Panc1 (cell line): ENCODE measurements around the gene RHBDF2. TPM values are rescaled to one million over a fixed set of nuclear protein-coding genes. Genes with fewer than 3 reads are reported as not detected.

ENCODE experiments used
- ATAC-seq: fragments of 200-7000 bp; cut with Tn5 transposase; 2 replicates; pipeline ENCODE4 v1.9.1; 2020; ENCODE audit warnings: mild to moderate bottlenecking, moderate library complexity
- BruUV-seq: library from RNA; stranded (reverse); fragments of 400-500 nt; replicated peaks from 2 replicates; lab custom pipeline; 2021; lab: Mats Ljungman, UMichigan
- CTCF ChIA-PET: fragments of 300-600 bp; sonication (Branson Sonifier 250); formaldehyde crosslinking; loops from one replicate; lab custom pipeline; 2022; ENCODE audit warnings: antibody characterized with exemption; lab: Charles Lee
- POLR2A ChIA-PET: fragments of 300-600 bp; sonication (Branson Sonifier 250); formaldehyde crosslinking; loops from one replicate; lab custom pipeline; 2022; ENCODE audit warnings: antibody characterized with exemption; lab: Charles Lee
- DNase-seq: peaks from one replicate; pipeline ENCODE4 v3.0.0-alpha.2; 2010; ENCODE audit warnings: low read depth, low spot score
- H3K27ac ChIP-seq: 2 replicates; pipeline ENCODE4 v1.5.1; 2011; ENCODE audit warnings: mild to moderate bottlenecking, low read length, inconsistent platforms
- H3K27me3 ChIP-seq: fragments of 200-500 bp; sonication (Bioruptor generic); 2 replicates; pipeline ENCODE4 v1.6.0; 2014; ENCODE audit warnings: low read length, inconsistent platforms; ENCODE audit not compliant: control insufficient read depth, insufficient read depth
- H3K36me3 ChIP-seq: fragments of 200-500 bp; sonication (Bioruptor generic); 2 replicates; pipeline ENCODE4 v1.5.1; 2014; ENCODE audit warnings: inconsistent platforms, mild to moderate bottlenecking, low read length, moderate library complexity; ENCODE audit not compliant: control insufficient read depth, insufficient read depth
- H3K4me1 ChIP-seq: 2 replicates; pipeline ENCODE4 v1.5.1; 2011; ENCODE audit warnings: inconsistent platforms, mild to moderate bottlenecking, low read length, moderate library complexity; ENCODE audit not compliant: control insufficient read depth, insufficient read depth
- H3K4me3 ChIP-seq, 2 experiments: 2 replicates each; pipeline ENCODE4 v1.5.1; 2011 to 2012; ENCODE audit warnings: low read depth in 2 of 2, low read length in 2 of 2, mild to moderate bottlenecking in 2 of 2, inconsistent platforms in 1 of 2, moderate library complexity in 1 of 2
- H3K9me3 ChIP-seq: fragments of 200-500 bp; sonication (Bioruptor generic); 2 replicates; pipeline ENCODE4 v1.5.1; 2014; ENCODE audit warnings: low read depth, mild to moderate bottlenecking, inconsistent platforms, low read length, moderate library complexity; ENCODE audit not compliant: control insufficient read depth, insufficient read depth
- POLR2AphosphoS5 ChIP-seq: IDR thresholded peaks from 2 replicates; pipeline ENCODE4 v1.6.1; 2012; ENCODE audit warnings: mild to moderate bottlenecking, low read depth, low read length, moderate library complexity
- REST ChIP-seq, 2 experiments: IDR thresholded peaks; 2 replicates each; pipeline ENCODE4 v1.6.1; 2011 to 2012; ENCODE audit warnings: low read depth in 2 of 2, control low read depth in 1 of 2, low read length in 1 of 2, mild to moderate bottlenecking in 1 of 2, moderate library complexity in 1 of 2; ENCODE audit not compliant: insufficient read depth in 1 of 2
- SIN3A ChIP-seq: IDR thresholded peaks from 2 replicates; pipeline ENCODE4 v1.6.1; 2012; ENCODE audit warnings: low read depth, mild to moderate bottlenecking, low read length, moderate library complexity, borderline replicate concordance; ENCODE audit not compliant: insufficient read depth
- TCF7L2 ChIP-seq: IDR thresholded peaks from 2 replicates; pipeline ENCODE4 v1.6.1; 2011; ENCODE audit warnings: mild to moderate bottlenecking, low read depth, low read length, inconsistent platforms
- in situ Hi-C: cut with HindIII; loops from 2 replicates; pipeline ENCODE4 v1.10.0; 2016; ENCODE audit warnings: low sequenced_read_pairs, low pct_unique_long_range_greater_than_20kb
- intact Hi-C: fragments of 100-400 bp; cut with micrococcal nuclease; formaldehyde crosslinking; loops from one replicate; pipeline ENCODE4 v1.10.0; 2022; ENCODE audit not compliant: unreplicated experiment
- total RNA-seq: library from RNA; stranded (reverse); gene quantifications from one replicate; pipeline ENCODE4 v1.2.1, GENCODE V29; 2021; ENCODE audit not compliant: unreplicated experiment
- TF ChIP-seq, protein P1 (sequence below): fragments of 450-650 bp; IDR thresholded peaks from 2 replicates; pipeline ENCODE4 v1.5.1; 2017; ENCODE audit warnings: mild to moderate bottlenecking

Gene RHBDF2
- total RNA-seq, 1 experiment from 2014 or later: 67.8 TPM

DNA sequence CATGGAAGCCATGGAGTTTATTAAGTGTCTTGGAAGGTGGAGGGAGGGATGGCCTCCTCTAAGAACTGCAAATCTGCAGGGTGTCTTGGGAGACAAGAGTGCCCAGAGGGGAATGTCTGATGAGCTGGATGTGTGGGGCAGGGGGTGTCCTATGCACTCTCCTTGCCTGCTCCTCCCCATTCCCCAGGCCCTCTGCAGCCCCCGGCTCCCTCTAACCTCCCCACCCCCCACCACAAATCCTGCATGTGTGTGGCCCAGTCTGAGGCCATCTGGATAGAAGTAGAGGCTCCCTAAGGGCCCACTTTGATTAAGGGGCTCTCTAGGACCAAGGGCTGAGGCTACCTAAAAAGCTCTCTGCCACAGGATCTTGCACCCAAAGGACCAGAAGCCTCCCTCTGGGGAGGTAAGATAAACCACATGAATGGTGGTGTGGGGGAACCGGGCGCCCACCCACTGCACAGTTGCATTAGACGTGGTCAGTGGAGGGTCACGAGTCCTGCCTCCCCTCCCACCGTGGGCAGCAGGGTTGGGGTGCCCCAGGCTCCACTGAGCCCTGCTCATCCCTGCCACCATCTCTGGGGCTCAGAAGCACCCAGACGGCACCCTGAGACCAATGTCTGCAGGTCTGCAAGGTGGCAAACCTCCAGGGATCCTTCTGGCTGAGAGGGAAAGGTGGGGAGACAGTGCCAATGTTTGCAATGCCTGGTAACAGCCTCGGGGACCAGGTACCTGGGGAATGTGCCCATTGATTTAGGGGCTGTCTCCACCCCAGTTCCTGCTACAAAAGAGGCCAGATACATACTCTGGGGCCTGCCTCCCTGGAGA lies 33.2 kb downstream of the RHBDF2 start:
- no peaks in the 10 kb centered on the region for H3K36me3 ChIP-seq
- H3K4me1 ChIP-seq: peaks cover 5% of the 10 kb centered on the region; the same call in 1 of the 2 replicates
- in situ Hi-C loops: no loop called here
- no TSS peak for BruUV-seq
- TF ChIP-seq, protein P1, sequence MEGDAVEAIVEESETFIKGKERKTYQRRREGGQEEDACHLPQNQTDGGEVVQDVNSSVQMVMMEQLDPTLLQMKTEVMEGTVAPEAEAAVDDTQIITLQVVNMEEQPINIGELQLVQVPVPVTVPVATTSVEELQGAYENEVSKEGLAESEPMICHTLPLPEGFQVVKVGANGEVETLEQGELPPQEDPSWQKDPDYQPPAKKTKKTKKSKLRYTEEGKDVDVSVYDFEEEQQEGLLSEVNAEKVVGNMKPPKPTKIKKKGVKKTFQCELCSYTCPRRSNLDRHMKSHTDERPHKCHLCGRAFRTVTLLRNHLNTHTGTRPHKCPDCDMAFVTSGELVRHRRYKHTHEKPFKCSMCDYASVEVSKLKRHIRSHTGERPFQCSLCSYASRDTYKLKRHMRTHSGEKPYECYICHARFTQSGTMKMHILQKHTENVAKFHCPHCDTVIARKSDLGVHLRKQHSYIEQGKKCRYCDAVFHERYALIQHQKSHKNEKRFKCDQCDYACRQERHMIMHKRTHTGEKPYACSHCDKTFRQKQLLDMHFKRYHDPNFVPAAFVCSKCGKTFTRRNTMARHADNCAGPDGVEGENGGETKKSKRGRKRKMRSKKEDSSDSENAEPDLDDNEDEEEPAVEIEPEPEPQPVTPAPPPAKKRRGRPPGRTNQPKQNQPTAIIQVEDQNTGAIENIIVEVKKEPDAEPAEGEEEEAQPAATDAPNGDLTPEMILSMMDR: no peak
- TF ChIP-seq REST (IDR thresholded peaks at IDR 0.05; ENCODE audit: insufficient read depth in 1 of 2, low read depth in 2 of 2, low read length in 1 of 2) (no peak), POLR2AphosphoS5 (no peak), TCF7L2 (no peak), SIN3A (no peak)
- H3K27ac ChIP-seq: no peak overlapping the region
- intact Hi-C loops: no loop called here
- H3K4me3 ChIP-seq: no peak overlapping the region
- no peak for DNase-seq
- CTCF ChIA-PET: interaction anchor here (0.7 to 1.9 kb wide), 4 partner anchors 28 to 39 kb away, joined by 3 to 9 read pairs (median 6); no protein-coding TSS in a partner anchor
- H3K27me3 ChIP-seq: no peaks in the 10 kb centered on the region
- no peaks in the 10 kb centered on the region for H3K9me3 ChIP-seq
- POLR2A ChIA-PET: no interaction called here
- no peak for ATAC-seq

DNA sequence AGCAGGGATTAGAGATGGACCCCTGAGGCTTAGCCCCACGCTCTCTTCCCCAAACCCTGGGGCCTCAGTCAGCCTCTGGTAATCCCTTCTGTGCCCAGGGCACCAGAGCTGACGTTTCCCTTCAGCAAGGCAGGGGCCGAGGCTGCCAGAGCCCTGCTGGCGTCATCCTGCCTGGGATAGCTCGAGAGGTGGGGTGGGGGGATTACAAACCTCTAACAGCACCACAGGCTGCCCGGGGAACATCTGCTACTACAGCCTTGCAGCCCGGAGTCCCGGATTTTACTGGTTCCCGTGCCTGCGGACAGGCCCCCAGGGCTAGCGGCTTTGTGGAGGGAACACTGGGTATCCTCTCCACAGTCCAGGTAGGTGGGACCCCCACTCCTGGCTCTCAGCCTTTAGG lies 33.9 kb downstream of the RHBDF2 start, which contains the start of gene AANAT:
Gene AANAT (plus strand): TSS at position 238 of the 400 bp plus-strand sequence. CDS start 1,144 bp downstream, outside the sequence.
- ChIA-PET CTCF (interaction anchor here (0.5 to 1.9 kb wide), 9 partner anchors 14 to 753 kb away, joined by 3 to 10 read pairs (median 4); partner anchors contain the start of gene ST6GALNAC2), POLR2A (interaction anchor here (0.6 kb wide), 1 partner anchor 99 kb away, joined by 7 read pairs; no protein-coding TSS in a partner anchor)
- intact Hi-C loops (no loop called here), in situ Hi-C loops (no loop called here)
- Histone ChIP-seq H3K27me3 (no peaks in the 10 kb centered on the region), H3K4me1 (peaks cover 5% of the 10 kb centered on the region; the same call in 1 of the 2 replicates), H3K4me3 (no peak within 1 kb of the TSS), H3K9me3 (no peaks in the 10 kb centered on the region), H3K27ac (no peak within 1 kb of the TSS), H3K36me3 (no peaks in the 10 kb centered on the region)
- BruUV-seq: no TSS peak
- ATAC-seq: no peak
- no peak for DNase-seq
- TF ChIP-seq SIN3A (no peak), POLR2AphosphoS5 (no peak), TCF7L2 (no peak), REST (IDR thresholded peaks at IDR 0.05; ENCODE audit: insufficient read depth in 1 of 2, low read depth in 2 of 2, low read length in 1 of 2) (no peak)
- TF ChIP-seq, protein P1: no peak
